ENCODE measurements around the gene MUC2.
"Not testable (repeated sequence)": the region's sequence is repeated elsewhere in the genome, so short reads cannot be mapped to it uniquely, and the experiment has no call there.

The MUC2 gene

DNA sequence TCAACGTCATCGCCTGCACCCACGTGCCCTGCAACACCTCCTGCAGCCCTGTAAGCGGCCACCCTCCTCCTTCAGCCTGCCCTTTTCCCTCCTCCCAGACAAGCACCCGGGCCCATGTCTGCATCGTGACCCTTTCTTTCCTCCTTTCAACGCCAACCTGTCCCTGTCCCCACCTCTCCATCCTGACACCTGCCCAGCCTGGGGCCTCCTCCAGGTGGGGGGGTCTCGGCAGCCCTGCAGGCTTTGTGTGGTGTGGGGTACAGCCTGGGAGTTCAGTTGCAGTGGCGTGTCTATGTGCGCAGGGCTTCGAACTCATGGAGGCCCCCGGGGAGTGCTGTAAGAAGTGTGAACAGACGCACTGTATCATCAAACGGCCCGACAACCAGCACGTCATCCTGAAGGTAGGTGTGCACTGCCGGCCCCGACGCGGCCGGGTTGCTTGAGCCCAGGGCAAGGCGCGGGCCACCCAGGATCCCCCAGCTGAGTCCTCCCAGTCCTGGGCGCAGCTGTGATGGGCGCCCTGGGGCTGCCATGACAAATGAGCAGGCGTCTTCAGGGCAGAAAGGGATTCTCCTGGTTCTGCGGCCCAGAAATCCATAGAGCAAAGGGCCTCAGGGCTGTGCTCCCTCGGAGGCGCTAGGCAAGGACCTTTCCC lies 33.7 kb downstream of the MUC2 start:
- DNase-seq = no peak

DNA sequence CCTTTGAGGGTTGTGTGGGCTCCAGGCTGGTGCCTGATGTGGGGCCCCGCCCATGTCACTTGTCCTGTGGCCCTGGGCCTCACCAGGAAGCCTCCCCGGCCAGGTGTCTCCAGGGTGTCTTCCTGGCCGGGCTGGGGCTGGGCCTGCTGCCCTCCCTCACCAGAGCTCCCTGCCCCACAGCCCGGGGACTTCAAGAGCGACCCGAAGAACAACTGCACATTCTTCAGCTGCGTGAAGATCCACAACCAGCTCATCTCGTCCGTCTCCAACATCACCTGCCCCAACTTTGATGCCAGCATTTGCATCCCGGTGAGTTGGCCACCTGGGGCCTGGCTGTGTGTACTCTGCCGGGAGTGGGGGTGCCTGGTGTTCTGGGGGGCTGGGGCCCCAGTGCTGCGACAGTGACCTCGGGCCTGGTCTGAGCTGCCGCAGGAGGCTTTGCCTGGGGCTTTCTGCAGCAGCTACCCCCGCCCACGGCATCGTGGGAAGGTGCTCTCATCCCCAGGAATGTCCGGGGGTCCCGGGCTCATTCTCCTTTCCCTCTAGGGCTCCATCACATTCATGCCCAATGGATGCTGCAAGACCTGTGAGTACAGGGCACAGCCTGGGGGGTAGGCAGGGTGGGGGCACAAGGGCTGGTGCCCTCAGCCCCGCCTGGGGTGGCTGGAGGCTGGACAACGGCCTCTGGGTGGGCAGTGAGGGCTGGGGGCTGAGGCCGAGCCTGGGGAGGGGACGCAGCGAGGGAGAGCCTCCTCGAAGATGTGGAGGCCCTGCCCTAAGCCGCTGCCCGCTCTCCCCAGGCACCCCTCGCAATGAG lies 34.6 kb downstream of the MUC2 start:
- no peak for DNase-seq

DNA sequence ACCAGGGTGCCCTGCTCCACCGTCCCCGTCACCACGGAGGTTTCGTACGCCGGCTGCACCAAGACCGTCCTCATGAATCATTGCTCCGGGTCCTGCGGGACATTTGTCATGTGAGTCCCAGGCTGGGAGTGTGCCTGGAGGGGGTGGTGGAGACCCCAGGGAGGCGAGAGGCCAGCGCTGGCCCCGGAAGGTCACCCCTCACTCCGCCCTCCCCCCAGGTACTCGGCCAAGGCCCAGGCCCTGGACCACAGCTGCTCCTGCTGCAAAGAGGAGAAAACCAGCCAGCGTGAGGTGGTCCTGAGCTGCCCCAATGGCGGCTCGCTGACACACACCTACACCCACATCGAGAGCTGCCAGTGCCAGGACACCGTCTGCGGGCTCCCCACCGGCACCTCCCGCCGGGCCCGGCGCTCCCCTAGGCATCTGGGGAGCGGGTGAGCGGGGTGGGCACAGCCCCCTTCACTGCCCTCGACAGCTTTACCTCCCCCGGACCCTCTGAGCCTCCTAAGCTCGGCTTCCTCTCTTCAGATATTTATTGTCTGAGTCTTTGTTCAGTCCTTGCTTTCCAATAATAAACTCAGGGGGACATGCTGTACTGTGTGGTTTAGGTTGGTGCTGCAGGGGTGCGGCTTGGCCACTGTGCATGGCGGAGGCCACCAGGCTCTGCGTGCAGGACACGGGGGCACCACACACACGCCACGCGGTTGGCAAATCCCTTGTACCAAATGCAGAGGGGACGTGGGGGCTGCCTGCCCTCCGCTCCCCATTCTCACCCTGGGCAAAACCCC lies 35.4 kb downstream of the MUC2 start:
- DNase-seq = no peak

DNA sequence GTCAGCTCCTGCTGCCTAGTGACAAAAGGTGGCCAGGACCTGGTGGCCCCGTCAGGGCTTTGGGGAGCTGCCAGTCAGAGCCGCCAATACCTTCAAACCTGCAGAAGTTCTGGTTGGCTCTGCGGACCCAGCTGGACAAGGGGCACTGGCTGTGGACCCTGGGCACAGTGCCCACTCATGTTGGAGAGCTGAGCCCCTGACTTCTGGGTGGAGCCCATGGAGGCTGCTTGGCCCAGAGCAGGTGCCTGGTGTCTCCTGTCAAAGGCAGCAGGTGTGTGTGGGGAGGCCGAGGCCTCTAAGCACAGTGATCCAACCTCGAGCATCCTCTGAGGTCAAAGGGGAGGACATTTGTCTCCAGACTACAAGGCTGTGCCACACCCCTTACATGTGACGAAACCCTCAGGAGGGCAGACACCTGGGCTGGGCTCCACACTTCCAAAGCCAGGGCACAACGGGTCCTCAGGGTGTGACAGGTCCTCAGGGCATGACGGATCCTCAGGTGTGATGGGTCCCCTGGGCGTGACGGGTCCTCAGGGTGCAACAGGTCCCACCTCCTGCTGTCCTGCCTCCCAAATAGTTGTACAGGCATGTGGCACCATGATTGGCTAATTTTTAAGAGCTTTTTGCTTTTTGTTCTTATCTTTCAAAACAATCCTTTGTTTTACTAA lies 37.0 kb downstream of the MUC2 start:
- DNase-seq = no peak

DNA sequence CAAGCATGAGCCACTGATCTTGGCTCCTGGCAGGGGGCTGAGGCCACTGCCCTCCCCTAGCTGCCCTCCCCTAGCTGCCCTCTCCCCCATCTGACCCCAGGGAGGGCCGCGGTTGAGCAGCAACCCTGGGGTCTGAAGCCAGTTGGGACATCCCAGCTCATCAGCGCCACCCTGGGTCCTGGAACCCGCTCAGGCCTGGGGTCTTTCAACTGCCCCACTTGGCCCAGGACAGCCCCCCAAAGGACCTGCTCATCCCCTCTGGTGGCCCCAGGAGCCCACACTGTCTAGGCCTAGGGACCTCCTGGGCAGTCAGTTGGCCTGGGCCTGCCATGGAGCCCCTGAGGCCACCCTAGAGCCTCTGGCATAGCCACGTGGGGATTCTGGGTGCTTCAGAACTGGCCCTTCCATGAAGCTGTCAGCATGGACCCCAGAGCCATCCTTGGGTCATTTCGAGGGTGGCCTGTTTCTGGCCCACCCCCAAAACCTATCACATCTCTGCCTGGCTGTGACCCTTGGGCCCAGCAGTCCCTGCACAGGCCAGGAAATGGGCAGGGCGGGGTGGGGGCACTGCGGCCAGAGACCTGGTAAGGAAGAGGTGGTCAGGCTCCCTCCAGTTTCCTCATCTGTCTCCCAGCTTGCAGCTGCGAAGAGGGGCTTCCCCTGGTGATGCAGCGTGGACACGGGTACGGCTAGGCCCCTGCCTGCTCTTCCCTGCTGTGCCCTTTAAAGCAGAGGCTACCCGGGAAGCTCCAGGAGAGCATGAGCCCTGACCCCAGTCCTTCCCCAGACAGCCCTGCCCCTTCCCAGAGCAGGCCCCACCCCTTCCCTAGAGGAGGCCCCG lies 37.9 kb downstream of the MUC2 start:
- DNase-seq = no peak

DNA sequence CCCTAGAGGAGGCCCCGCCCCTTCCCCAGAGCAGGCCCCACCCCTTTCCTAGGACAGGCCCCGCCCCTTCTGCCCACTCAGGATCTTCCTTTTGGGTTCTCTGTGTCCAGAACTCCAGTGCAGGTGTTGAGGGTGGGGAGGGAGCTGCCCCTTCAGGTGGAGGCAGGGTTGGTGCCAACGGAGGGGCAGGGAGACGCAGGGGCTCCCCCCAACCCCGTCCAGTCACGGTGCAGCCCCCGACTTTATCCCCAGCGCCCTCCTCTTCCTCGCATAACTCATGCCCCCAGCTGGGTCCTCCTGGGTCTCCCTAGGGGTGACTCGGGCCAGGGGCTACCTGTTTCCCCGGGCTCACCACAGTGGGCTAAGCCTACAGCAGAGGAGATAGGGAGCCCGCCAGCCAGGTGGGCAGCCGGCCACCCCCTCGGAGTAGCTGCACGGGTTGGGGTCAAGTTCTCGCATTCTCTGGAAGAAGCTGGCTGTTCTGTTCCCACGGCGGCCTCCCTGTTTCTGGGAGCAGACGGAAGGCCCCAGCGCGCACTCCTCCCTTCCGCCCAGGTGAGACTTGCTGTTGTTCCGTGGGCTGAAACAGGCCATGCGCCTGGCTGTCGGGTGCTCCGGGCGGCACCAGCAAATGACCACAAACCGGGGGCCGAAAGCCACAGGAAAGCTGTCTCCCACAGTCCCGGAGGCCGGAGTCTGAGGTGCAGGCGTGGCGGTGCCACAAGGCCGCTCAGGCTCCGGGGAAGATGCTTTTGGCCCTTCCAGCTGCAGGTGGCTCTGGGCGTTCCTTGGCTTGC lies 38.9 kb downstream of the MUC2 start:
- DNase-seq = no peak

DNA sequence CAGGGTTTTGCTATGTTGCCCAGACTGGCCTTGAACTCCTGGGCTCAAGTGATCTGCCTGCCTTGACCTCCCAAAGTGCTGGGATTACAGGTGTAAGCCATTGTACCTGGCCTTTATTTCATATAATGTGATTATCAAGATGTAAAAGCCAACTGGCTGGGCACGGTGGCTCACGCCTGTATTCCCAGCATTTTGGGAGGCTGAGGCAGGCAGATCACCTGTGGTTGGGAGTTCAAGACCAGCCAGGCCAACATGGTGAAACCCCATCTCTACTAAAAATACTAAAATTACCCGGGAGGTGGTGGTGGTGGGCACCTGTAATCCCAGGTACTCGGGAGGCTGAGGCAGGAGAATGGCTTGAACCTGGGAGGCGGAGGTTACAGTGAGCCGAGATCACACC lies 40.6 kb downstream of the MUC2 start:
- not testable (repeated sequence) for DNase-seq

DNA sequence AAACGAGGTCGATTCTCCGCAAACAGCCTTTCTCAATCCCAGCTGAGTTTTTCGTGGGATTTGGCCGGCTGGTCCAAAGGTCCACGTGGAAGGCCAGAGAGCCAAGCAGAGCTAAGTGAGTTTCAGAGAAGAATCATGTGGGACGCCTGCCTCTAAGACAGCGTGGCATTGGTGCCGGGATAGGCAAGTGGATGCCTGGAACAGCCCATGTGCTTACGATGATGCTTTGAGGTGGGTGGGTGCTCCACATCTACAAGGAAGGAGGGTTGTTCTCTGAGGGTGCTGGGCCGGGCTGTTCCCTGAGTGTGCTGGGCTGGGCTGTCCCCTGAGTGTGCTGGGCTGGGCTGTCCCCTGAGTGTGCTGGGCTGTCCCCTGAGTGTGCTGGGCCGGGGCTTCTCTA lies 41.4 kb downstream of the MUC2 start:
- DNase-seq = no peak

DNA sequence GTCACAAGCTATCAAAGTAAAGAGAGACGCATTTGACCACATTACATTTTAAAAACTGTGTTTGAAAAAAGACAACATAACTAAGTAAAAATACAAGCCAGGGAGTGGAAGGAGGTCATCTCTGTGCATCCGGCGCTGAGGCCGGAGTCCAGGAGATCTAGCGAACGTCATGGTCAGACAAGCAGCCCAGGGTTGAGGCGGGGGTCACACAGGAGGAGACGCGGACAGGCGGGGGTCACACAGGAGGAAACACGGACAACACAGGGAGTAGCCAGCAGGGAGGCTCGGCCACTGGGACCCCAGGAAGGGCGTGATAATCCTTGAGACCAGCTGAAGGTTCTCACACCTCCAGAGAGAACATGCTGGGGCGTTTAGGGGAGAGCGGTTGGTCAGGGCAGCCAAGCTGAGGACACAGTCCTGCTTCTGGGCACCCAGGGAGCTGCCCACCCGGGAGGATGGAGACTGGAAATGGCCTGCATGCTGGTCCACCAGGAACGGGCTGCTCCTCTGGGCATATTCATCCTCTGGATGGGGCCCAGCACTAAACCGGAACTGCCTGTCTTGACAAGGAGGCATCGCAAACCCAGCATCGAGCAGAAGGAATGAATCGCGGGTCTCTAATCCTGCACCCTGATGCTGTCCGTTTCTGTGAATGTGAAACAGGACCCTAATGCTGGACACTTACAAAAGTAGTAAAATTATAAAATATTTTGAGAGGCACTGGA lies 42.2 kb downstream of the MUC2 start:
- no peak for DNase-seq

DNA sequence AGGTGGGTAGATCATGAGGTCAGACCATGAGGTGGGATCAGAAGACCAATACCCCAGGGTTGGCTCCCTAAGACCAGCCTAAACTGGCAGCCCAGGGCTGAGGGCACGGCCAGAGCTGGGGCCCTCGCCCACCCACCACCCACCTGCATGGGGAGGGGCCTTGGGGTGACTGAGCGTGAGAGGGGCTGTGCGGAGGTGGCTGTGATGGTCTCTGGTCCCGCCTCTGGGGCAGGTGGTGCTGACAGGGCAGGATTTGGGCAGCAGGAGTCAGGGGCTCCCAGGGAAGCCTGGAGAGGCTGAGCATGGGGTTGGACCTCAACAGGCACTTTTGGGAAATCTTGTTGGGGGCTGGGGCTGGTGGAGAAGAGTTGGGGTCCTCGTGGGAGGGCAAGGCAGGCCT lies 43.3 kb downstream of the MUC2 start:
- DNase-seq = no peak

DNA sequence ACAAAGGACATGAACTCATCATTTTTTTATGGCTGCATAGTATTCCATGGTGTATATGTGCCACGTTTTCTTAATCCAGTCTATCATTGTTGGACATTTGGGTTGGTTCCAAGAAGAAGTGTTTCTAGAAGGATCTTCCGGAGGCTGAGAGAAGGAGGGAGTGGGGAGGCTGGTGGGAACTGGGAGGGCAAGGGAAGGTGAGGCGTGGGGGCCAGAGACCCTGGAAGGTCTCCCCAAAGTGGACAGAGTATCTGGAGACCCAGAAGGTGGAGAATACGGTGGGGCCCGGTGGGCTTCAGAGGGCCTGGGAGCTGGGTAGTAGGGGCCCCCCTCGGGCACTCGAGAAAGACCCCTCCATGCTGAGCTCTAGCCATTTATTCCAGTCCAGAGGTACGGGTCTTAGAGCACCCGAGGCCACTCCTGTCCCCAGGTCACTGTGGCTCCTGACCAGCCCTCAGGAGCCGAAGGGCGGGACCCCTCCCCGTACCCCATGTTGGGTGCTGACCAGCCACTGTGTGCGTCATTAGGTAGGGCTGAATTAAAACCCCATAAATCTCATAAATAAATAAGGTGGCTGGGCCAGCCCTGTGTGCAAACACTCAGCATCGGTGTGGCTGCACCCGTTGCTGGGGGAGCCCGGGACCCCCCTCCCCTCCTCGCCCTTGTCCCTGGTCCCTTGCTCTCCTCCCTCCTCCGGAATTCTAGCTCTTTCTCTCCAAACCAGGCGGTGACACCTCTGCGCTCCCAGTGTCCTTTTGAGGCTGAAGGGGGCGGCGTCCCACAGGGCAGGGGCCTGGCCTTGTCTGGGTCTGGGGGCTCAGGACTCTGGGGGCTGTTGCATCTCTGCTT lies 44.3 kb downstream of the MUC2 start:
- DNase-seq = no peak

DNA sequence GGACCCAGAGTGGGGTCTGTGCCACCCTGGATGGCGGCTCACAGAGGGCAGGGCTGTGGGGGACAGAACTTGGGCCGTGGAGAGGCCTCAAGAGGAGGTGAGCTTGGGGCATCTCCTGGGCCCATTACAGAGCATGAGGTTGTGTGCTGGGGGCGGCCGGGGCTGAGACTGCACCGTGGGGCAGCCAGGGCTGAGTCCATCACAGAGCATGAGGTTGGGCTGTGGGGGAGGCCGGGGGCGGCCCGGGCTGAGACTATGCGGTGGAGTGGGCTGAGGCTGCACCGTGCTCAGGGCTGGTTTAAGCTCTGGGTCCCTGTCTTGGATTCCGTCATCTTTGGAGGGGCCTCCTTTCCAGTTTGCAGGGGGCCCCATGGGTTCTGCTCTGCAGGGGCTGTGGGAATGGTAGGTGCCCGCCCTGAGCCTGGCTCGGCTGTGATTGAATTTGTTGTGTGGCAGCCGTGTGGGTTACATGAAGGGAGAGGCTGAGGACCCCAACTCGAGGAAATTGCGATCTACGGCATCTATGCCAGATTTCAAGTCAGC lies 45.0 kb downstream of the MUC2 start:
- no peak for DNase-seq

DNA sequence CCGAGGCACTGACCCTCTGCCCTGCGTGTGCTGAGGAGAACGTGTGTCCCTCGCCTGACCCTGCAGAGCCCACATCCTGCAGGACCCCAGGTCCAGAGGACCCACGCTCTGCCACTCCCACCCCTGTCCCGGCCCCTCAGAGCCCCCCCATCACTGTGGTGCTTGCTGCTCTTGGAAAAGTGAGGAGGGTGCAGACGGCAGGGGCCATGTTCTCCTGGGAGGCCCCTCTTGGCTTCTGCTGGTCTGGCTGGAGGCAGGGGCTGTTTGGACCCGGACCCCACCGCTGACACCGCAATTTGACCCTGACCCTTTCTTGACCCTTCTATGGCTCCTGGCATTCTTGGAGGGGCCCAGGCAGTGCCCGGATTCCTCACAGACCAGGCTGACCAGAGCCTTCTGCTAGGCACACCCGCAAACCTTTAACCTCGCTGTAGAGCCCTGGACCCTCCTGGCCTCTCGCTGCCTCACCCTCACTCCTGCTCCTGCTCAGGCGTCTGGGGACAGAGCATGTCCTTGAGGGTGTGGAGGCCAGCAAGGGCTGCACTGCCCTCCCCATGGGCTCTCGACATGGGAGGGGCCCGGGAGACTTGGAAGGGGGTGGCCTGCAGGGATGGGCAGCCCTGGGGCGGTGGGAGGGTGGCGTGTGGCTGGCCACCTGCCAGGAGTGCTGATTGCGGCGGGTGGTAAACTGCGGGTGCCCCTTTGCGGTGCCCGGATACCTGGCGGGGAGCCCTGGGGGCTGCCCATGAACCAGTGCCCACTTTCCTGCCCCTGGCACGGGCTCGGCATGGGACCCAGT lies 46.1 kb downstream of the MUC2 start:
- no peak for DNase-seq

DNA sequence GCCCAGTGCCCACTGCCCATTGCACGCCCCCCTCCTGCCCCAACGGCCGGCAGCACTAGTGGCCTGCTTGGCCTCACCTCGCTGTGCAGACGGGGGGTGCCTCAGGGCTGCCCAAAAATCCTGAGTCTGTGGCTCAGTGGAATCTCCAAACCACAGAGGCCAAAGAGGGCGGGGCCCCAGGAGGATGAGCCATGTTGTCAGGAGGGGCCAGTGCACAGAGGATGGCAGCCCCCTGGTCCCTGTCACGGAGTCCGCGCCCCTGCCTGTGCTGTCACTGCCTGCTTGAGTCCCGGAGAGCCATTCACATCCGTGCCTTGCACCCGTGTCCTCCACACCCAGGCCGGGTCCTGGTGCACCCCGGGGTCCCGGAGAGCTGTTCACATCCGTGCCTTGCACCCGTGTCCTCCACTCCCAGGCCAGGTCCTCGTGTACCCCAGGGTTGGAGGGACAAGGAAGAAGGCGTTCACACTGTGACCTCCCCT lies 46.7 kb downstream of the MUC2 start:
- no peak for DNase-seq

DNA sequence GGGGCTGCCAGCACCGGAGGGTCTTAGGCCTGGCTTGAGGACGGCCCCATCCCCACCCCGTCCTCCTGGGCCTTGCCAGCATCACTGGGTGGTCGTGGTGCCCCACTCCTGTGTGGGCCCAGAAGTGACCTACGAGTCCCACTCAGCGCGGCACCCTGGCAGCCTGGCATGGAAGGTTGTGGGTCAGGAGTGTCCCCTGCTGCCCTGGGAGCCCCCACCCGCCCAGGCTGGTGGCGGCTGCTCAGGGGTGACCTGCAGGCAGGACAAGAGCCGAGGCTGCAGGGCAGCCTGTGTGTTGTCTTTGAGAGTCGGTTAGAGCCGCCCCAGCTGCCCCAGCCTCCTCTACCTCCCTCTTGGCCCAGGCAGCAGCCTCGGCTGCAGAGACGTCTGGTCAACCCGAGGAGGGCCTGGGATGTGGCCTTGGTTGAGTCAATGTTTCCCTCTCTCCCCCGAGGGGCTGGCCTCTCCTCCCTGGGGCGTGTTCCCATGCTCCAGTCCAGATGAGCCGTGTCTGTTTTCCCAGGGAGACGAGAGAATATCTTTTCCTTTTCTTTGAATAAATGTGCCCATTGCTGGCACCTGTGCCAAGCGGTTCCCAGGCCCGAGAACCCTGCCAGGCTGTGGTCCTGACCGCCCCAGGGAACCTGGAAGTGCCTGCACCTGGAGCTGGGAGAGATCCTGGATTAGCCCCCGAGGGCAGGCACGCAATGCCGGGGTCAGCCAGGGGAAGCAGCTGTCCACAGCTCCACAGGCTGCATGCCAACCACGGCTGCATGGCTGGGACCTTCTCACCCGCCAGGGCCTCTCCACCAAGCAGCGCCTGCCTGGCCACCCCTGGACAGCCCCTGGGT lies 47.4 kb downstream of the MUC2 start:
- DNase-seq = no peak

DNA sequence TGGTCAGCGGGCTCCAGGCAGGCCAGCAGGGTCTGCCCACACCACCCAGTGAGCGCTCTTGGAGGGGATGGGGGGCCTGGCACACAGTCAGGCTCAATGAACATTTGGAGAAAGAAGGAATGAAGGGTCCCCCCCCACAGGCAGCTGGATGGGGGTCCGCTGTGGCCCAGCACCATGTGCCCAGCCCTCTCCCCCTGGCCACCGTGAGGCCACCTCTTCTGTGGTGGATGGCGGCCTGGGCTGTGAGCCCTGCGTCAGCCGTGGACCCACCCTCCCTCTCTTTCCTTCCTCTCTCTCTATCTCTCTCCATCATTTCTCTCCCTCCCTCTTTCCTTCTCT lies 48.0 kb downstream of the MUC2 start:
- DNase-seq = no peak

DNA sequence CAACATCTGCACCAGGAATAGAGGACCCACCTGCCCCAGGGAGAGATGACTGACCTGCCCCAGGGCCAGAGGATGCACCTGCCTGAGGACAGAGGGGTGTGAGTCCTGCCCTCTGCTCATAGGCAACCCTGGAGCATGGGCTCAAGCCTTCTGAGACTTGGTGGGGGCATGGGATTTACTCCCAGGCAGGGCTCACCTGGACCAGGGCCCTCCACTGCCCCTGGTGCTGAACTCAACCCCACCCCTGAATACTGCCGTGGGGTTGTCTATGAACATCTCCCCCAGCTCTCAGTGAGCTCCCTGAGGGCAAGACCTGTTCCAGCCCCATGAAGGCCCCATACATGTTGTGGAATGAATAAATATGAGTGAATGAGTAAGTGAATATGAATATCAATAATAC lies 49.3 kb downstream of the MUC2 start:
- DNase-seq = no peak

All from NCI-H2029 treated with DMSO at 0.1 percent for 48 hours (cell line).